HG02759 (cell line): ENCODE results near the gene SPRR4.

Experiments
- ATAC-seq: cut with Tn5 transposase; IDR thresholded peaks from one replicate; pipeline ENCODE4 v1.9.1; 2021; ENCODE audit warnings: mild to moderate bottlenecking, moderate library complexity; ENCODE audit not compliant: unreplicated experiment

Gene SPRR4

GRCh38 chr1:152964536-152964935 is 5.9 kb upstream of the SPRR4 start:
- no peak for ATAC-seq

GRCh38 chr1:152965853-152966252 is 4.6 kb upstream of the SPRR4 start:
- no peak for ATAC-seq

- ATAC-seq, result peak; percentile 58
Observed at GRCh38 chr1:152967201-152967600, 3.2 kb upstream of the SPRR4 start.

GRCh38 chr1:152968248-152968647 is 2.2 kb upstream of the SPRR4 start:
- peak; percentile 90 for ATAC-seq

GRCh38 chr1:152969036-152969435 is 1.4 kb upstream of the SPRR4 start:
- ATAC-seq, result no peak

- no peak for ATAC-seq
Observed at GRCh38 chr1:152972196-152972886, 1.9 kb downstream of the SPRR4 start.

- ATAC-seq, result no peak
Observed at GRCh38 chr1:152976688-152977087, 6.2 kb downstream of the SPRR4 start.

- ATAC-seq, result no peak
Observed at GRCh38 chr1:152977614-152978013, 7.2 kb downstream of the SPRR4 start.

- ATAC-seq, result no peak
Observed at GRCh38 chr1:152980676-152981075, 10.2 kb downstream of the SPRR4 start.

- ATAC-seq, result no peak
Observed at GRCh38 chr1:152981146-152981871, 10.9 kb downstream of the SPRR4 start.

GRCh38 chr1:152982076-152982475 is 11.6 kb downstream of the SPRR4 start:
- no peak for ATAC-seq

- no peak for ATAC-seq
Observed at GRCh38 chr1:152983234-152983633, 12.8 kb downstream of the SPRR4 start.

GRCh38 chr1:152983743-152984142 is 13.3 kb downstream of the SPRR4 start, which contains the start of gene SPRR1A:
TSS of gene SPRR1A (plus strand) at chr1:152984081. CDS start at chr1:152985231, 1,150 bp downstream.
- no peak for ATAC-seq

GRCh38 chr1:152986578-152986977 is 16.1 kb downstream of the SPRR4 start:
- ATAC-seq, result no peak

- no peak for ATAC-seq
Observed at GRCh38 chr1:152993186-152993585, 22.7 kb downstream of the SPRR4 start.

- no peak for ATAC-seq
Observed at GRCh38 chr1:152995842-152996241, 25.4 kb downstream of the SPRR4 start.

- ATAC-seq, result no peak
Observed at GRCh38 chr1:152996633-152997400, 26.4 kb downstream of the SPRR4 start.

GRCh38 chr1:152997901-152998300 is 27.5 kb downstream of the SPRR4 start:
- ATAC-seq, result no peak

GRCh38 chr1:152998476-152998875 is 28.0 kb downstream of the SPRR4 start:
- no peak for ATAC-seq

GRCh38 chr1:152999818-153000217 is 29.4 kb downstream of the SPRR4 start:
- ATAC-seq, result no peak

GRCh38 chr1:153000294-153000693 is 29.8 kb downstream of the SPRR4 start:
- no peak for ATAC-seq

- ATAC-seq, result no peak
Observed at GRCh38 chr1:153001382-153001781, 30.9 kb downstream of the SPRR4 start, which contains the start of gene SPRR3. TSS of gene SPRR3 (plus strand) at chr1:153001749. CDS start at chr1:153003021, 1,272 bp downstream.
